SH-SY5Y (cell line): ENCODE results near the gene ENOX1.

Experiments
- GATA2 ChIP-seq: IDR thresholded peaks from 2 replicates; pipeline ENCODE4 v1.6.1; 2011; ENCODE audit warnings: mild to moderate bottlenecking, low read depth, low read length
- GATA3 ChIP-seq: IDR thresholded peaks from 2 replicates; pipeline ENCODE4 v1.6.1; 2011; ENCODE audit warnings: low read depth, mild to moderate bottlenecking, low read length, moderate library complexity

- TF ChIP-seq GATA3 (no peak), GATA2 (no peak)
Measured at GRCh38 chr13:43608400-43609137, 178.2 kb downstream of the ENOX1 start.
